Spleen (tissue), 7 donors: ENCODE results near the gene COL9A2.

Source experiments
- CTCF ChIP-seq, 11 experiments: fragments of 200-600 bp in 7 of 11; fragments of 450-650 bp in 4 of 11; sonication (generic) in 4 of 11; IDR thresholded peaks in 8 of 11; conservative IDR thresholded peaks in 3 of 11; 1 replicate in 7 of 11; 2 replicates in 4 of 11; pipeline versions ENCODE4 v1.4.0 to v1.8.0; 2016 to 2021; ENCODE audit warnings: antibody characterized with exemption in 11 of 11, inconsistent platforms in 4 of 11, mild to moderate bottlenecking in 1 of 11
- POLR2A ChIP-seq, 3 donors: fragments of 450-650 bp; IDR thresholded peaks; one replicate each; pipeline ENCODE4 v1.5.1; 2017; ENCODE audit warnings: antibody characterized with exemption in 3 of 3, mild to moderate bottlenecking in 1 of 3
- POLR2AphosphoS5 ChIP-seq, 3 donors: sonication (generic); formaldehyde crosslinking; IDR thresholded peaks; one replicate each; pipeline ENCODE4 v1.5.1; 2017; ENCODE audit warnings: antibody characterized with exemption in 3 of 3
- donor health status: DM: no; HTN: no; CAD: no; lungs with moderate emphysema.
- donor health status: DM: no; HTN: no; CAD: no.
- donor health status: DM: no; HTN: no; CAD: no.

DNA sequence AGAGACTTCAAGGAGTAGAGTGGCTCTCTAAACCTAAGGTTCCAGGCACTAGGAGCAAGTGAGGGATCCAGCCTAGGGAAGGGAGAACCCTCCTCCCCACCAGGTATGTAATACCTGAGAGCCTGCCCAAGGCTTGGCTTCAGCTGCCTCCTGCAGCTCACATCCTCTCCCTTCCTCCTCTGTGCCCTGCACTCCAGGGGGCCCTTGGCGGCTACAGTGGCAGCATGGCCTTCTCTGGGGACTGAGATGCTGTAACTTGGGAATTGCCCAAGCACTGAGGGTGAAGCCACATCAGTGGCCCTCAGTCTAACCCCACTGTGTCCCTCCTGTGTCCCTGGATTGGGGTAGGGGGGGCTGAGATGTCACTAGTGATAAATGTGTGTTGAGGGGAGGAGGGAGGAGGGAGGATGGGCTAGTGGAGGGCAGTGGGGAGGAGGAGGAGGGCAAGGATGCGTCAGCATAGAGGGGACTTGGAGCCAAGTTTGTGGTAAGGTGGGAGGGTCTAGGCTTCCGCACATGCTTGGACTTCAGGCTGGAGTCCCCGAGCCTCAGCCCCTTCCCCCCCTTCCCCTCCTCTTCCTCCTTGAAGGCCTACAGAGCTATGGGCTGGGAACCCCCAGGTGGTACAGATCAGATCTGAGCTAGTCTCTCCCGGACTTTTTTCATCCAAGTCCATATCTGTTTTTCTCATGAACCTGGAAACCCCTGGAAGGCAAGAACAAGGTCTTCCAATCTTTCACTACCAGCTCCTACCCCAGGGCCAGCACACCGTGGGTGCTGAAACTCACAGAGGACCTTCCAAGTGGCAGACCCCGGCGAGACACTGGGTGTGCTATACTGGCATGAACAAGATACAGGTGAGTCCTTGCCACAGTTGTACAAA, 17.5 kb downstream of the COL9A2 start:
- TF ChIP-seq POLR2A (IDR thresholded peaks at IDR 0.05) (no peak), CTCF (IDR thresholded peaks at IDR 0.05 in 8 of 11, conservative IDR thresholded peaks at IDR 0.05 in 3 of 11) (no peak), POLR2AphosphoS5 (IDR thresholded peaks at IDR 0.05) (no peak)
